PC-3 (cell line): ENCODE data around the gene KRTAP12-2. TPM values are rescaled to one million over a fixed set of nuclear protein-coding genes. Genes with fewer than 3 reads are reported as not detected.

ENCODE experiments used
- ATAC-seq: fragments of 200-7000 bp; cut with Tn5 transposase; 2 replicates; pipeline ENCODE4 v1.9.1; 2020; ENCODE audit warnings: mild to moderate bottlenecking, moderate library complexity
- BruUV-seq: library from RNA; stranded (reverse); fragments of 400-500 nt; replicated peaks from 2 replicates; lab custom pipeline; 2021; lab: Mats Ljungman, UMichigan
- CTCF ChIA-PET: fragments of 300-600 bp; sonication (Branson Sonifier 250); formaldehyde crosslinking; loops from one replicate; lab custom pipeline; 2022; ENCODE audit warnings: antibody characterized with exemption; lab: Charles Lee
- POLR2A ChIA-PET: fragments of 300-600 bp; sonication (Branson Sonifier 250); formaldehyde crosslinking; loops from one replicate; lab custom pipeline; 2022; ENCODE audit warnings: antibody characterized with exemption; ENCODE audit not compliant: unreplicated experiment; lab: Charles Lee
- DNase-seq: peaks from one replicate; pipeline ENCODE4 v3.0.0-alpha.2; 2015
- H2AFZ ChIP-seq: fragments of 300-600 bp; sonication (generic); 2 replicates; pipeline ENCODE4 v1.6.0; 2016; ENCODE audit warnings: antibody characterized with exemption, low read length
- H3F3A ChIP-seq: fragments of 300-600 bp; sonication (generic); one replicate; pipeline ENCODE4 v1.6.0; 2017; ENCODE audit warnings: antibody characterized with exemption, low read length, control low read depth, mild to moderate bottlenecking; ENCODE audit not compliant: unreplicated experiment
- H3K27ac ChIP-seq: fragments of 300-600 bp; sonication (generic); 2 replicates; pipeline ENCODE4 v1.5.1; 2016; ENCODE audit warnings: mild to moderate bottlenecking, low read length
- H3K27me3 ChIP-seq: fragments of 300-600 bp; sonication (generic); 2 replicates; pipeline ENCODE4 v1.6.1; 2016; ENCODE audit warnings: low read length, mixed read lengths
- H3K36me3 ChIP-seq: fragments of 300-600 bp; sonication (generic); 2 replicates; pipeline ENCODE4 v1.6.1; 2016; ENCODE audit warnings: low read depth, mixed run types, low read length, mixed read lengths
- H3K4me1 ChIP-seq: fragments of 300-600 bp; sonication (generic); 2 replicates; pipeline ENCODE4 v1.5.1; 2016; ENCODE audit warnings: low read length; ENCODE audit not compliant: insufficient read depth
- H3K4me2 ChIP-seq: fragments of 300-600 bp; sonication (generic); 2 replicates; pipeline ENCODE4 v1.6.0; 2016; ENCODE audit warnings: low read length
- H3K4me3 ChIP-seq: fragments of 300-600 bp; sonication (generic); 2 replicates; pipeline ENCODE4 v1.5.1; 2016; ENCODE audit warnings: mild to moderate bottlenecking, low read length, mixed read lengths
- H3K79me2 ChIP-seq: fragments of 300-600 bp; sonication (generic); 2 replicates; pipeline ENCODE4 v1.6.1; 2017; ENCODE audit warnings: low read length, mixed read lengths
- H3K9ac ChIP-seq: fragments of 300-600 bp; sonication (generic); 2 replicates; pipeline ENCODE4 v1.6.0; 2016; ENCODE audit warnings: mild to moderate bottlenecking, low read length
- H3K9me2 ChIP-seq: fragments of 300-600 bp; sonication (generic); replicated peaks from 2 replicates; pipeline ENCODE4 v1.6.1; 2016; ENCODE audit warnings: mixed run types, low read length, mixed read lengths
- H3K9me3 ChIP-seq: fragments of 300-600 bp; sonication (generic); 2 replicates; pipeline ENCODE4 v1.6.1; 2016; ENCODE audit warnings: low read length, mixed read lengths
- H4K20me1 ChIP-seq: fragments of 300-600 bp; sonication (generic); 2 replicates; pipeline ENCODE4 v1.6.1; 2016; ENCODE audit warnings: low read length, mixed read lengths
- CTCF ChIP-seq: fragments of 300-600 bp; sonication (generic); conservative IDR thresholded peaks from 2 replicates; pipeline ENCODE4 v1.5.1; 2017; ENCODE audit warnings: antibody characterized with exemption, low read depth, mild to moderate bottlenecking, low read length
- EZH2 ChIP-seq: fragments of 300-600 bp; sonication (generic); IDR thresholded peaks from one replicate; pipeline ENCODE4 v1.6.1; 2017; ENCODE audit warnings: antibody characterized with exemption, mild to moderate bottlenecking, low read length; ENCODE audit not compliant: unreplicated experiment
- EZH2phosphoT487 ChIP-seq: fragments of 300-600 bp; sonication (generic); IDR thresholded peaks from 2 replicates; pipeline ENCODE4 v1.6.1; 2018; ENCODE audit warnings: mild to moderate bottlenecking, antibody characterized with exemption, low read length, borderline replicate concordance
- intact Hi-C: fragments of 100-400 bp; cut with micrococcal nuclease; formaldehyde crosslinking; loops from 2 replicates; pipeline ENCODE4 v1.9.0; 2023
- total RNA-seq: library from RNA; depleted of rRNA; stranded (reverse); fragments of >200 nt; gene quantifications from 2 replicates; pipeline ENCODE4 v1.2.3, GENCODE V29; 2014

The KRTAP12-2 gene
- total RNA-seq, 1 experiment from 2014 or later = not detected

- CTCF ChIA-PET = no interaction called here
- Histone ChIP-seq H3K27ac (no peak overlapping the region), H3K9me3 (no peaks in the 10 kb centered on the region), H3K9ac (no peak overlapping the region), H4K20me1 (no peaks in the 10 kb centered on the region), H3K4me1 (peaks cover 7% of the 10 kb centered on the region; the same call in 1 of the 2 replicates), H3K4me3 (no peak overlapping the region), H3K27me3 (no peaks in the 10 kb centered on the region), H3K79me2 (no peaks in the 10 kb centered on the region), H3K9me2 (no peaks in the 10 kb centered on the region), H3K4me2 (no peak overlapping the region), H3F3A (no peaks in the 10 kb centered on the region), H2AFZ (no peak overlapping the region), H3K36me3 (no peaks in the 10 kb centered on the region)
- POLR2A ChIA-PET = no interaction called here
- intact Hi-C loops = no loop called here
- TF ChIP-seq CTCF = no peak
- TF ChIP-seq EZH2phosphoT487 = no peak
- no peak for TF ChIP-seq EZH2
- DNase-seq (no peak), ATAC-seq (no peak)
- no TSS peak for BruUV-seq
Observed at GRCh38 chr21:44704636-44705001, 37.9 kb upstream of the KRTAP12-2 start.

GRCh38 chr21:44703731-44704635, 37.3 kb upstream of the KRTAP12-2 start:
- 0 out of 2 replicates have a peak, but pooled peaks cover under 1% of the 10 kb centered on the region for H3K4me1 ChIP-seq
- H3K27me3 ChIP-seq = no peaks in the 10 kb centered on the region
- DNase-seq (no peak), ATAC-seq (no peak)
- intact Hi-C loops = no loop called here
- no peaks in the 10 kb centered on the region for H3K79me2 ChIP-seq
- no peaks in the 10 kb centered on the region for H3F3A ChIP-seq
- no peak overlapping the region for H3K4me2 ChIP-seq
- no peaks in the 10 kb centered on the region for H3K36me3 ChIP-seq
- H3K27ac ChIP-seq = no peak overlapping the region
- no peak for TF ChIP-seq CTCF
- no peak for TF ChIP-seq EZH2phosphoT487
- no peak for TF ChIP-seq EZH2
- H2AFZ ChIP-seq = no peak overlapping the region
- ChIA-PET POLR2A (interaction anchor here (0.6 kb wide), 1 partner anchor 37 kb away, joined by 3 read pairs; the partner anchor contains the start of gene KRTAP12-2), CTCF (no interaction called here)
- H3K4me3 ChIP-seq = no peak overlapping the region
- no TSS peak for BruUV-seq
- H3K9me2 ChIP-seq = no peaks in the 10 kb centered on the region
- H4K20me1 ChIP-seq = no peaks in the 10 kb centered on the region
- H3K9me3 ChIP-seq = no peaks in the 10 kb centered on the region
- no peak overlapping the region for H3K9ac ChIP-seq
